Activated CD4-positive, alpha-beta T cell treated with anti-CD3 and anti-CD28 coated beads, Interleukin-2, amount 50 U/mL, for 4 hours (primary cell): ENCODE results near the gene E4F1.
"Not testable (repeated sequence)": the region's sequence is repeated elsewhere in the genome, so short reads cannot be mapped to it uniquely, and the experiment has no call there.

ENCODE experiments used
- DNase-seq, 2 experiments: peaks; one replicate each; pipeline ENCODE4 v3.0.0-alpha.2; 2020

E4F1 gene

DNA sequence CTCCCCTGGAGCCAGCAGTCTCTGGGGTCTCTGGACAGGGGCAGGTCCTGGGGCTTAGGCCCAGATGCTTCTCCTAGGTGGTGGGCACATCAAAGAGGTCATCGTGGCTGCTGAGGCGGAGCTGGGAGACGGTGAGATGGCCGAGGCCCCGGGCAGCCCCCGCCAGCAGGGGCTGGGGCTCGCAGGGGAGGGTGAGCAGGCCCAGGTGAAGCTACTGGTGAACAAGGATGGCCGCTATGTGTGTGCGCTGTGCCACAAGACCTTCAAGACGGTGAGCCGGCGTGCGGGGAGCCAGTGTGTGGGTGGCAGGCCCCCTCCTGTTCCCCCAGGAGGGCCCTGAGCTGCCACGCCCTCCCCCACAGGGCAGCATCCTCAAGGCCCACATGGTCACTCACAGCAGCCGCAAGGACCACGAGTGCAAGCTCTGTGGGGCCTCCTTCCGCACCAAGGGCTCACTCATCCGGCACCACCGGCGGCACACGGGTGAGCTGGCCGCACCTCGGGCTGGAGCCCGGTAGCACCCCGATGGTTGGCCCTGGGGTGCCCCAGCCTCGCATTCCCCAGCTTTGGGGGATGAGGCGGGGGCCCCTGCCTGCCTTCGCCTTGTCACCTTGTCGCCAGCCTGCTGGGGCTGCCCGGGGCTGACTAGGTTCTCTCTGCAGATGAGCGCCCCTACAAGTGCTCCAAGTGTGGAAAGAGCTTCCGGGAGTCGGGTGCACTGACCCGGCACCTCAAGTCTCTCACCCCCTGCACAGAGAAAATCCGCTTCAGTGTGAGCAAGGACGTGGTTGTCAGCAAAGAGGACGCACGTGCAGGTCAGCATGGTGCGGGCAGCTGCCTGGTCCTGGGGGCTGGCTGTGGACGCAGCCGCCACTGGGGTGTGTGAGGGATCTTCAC, 9.0 kb downstream of the E4F1 start:
- DNase-seq, result no peak

DNA sequence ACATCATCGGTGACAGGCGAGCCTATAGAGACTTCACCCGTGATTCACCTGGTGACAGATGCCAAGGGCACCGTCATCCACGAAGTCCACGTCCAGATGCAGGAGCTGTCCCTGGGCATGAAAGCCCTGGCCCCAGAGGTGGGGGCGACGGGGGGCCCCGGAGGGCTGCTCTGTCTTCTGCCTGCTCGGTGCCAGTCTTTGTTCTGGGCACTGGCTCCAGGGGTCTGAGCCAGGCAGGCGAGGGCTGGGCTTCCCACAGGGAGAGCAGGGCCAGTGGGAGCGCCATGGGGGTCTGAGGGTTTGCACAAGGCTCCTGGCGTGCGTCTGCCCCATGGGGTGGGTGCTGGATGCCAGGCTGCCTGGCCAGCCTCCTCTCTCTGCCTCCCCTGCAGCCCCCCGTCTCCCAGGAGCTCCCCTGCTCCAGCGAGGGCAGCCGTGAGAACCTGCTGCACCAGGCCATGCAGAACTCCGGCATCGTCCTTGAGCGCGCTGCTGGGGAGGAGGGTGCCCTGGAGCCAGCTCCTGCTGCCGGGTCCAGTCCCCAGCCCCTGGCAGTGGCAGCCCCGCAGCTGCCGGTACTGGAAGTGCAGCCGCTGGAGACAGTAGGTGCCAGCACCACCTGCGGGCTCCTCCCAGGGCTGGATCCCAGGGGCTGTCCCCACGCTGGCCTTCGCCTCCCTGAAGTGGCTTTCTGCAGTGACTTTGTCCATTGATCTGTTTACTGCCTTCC, 9.8 kb downstream of the E4F1 start:
- DNase-seq, result no peak

DNA sequence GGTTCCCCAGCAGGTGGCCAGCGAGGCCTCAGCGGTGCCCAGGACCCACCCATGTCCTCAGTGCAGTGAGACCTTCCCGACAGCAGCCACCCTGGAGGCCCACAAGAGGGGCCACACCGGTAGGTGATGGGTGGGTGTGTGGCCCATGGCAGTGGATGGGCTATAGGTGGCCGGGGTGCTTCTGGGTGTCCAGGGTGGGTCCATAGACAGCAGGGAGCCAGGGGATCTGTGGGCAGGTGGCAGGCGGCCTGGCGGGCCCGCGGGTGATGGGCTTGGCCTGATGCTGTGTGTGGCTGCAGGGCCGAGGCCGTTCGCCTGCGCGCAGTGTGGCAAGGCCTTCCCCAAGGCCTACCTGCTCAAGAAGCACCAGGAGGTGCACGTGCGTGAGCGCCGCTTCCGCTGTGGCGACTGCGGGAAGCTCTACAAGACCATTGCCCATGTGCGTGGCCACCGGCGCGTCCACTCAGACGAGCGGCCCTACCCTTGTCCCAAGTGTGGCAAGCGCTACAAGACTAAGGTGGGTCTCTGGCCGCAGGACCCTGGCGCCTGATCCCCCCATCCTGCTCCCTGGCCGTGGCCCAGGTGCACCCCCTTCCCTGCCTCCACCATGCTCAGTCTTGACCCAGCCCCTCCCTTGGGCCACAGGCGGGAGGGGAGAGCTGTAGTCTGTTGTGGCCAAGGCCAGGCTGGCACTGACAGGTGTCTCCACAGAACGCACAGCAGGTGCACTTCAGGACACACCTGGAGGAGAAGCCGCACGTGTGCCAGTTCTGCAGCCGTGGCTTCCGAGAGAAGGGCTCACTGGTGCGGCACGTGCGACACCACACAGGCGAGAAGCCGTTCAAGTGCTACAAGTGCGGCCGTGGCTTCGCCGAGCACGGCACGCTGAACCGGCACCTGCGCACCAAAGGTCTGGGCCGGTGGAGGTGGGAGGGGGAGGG, 10.8 kb downstream of the E4F1 start:
- DNase-seq, result no peak

DNA sequence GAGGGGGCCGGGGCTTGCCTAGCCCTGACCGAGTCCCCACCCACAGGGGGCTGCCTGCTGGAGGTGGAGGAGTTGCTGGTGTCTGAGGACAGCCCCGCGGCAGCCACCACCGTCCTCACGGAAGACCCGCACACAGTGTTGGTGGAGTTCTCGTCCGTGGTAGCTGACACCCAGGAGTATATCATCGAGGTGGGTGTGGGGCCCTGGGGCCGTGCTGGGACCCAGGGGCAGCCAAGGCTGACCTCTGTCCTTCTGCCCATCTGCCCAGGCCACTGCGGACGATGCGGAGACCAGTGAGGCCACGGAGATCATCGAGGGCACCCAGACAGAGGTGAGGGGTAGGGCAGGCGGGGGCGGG, 11.4 kb downstream of the E4F1 start:
- no peak for DNase-seq

DNA sequence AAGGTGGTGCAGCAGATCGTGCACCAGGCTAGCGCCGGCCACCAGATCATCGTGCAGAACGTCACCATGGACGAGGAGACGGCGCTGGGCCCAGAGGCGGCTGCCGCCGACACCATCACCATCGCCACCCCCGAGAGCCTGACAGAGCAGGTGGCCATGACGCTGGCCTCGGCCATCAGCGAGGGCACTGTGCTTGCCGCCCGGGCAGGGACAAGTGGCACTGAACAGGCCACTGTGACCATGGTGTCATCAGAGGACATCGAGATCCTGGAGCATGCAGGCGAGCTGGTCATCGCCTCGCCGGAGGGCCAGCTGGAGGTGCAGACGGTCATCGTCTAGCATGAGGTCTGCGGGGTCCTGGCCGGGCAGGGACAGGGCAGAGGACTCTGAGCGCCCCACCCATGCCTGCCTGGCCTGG, 11.9 kb downstream of the E4F1 start:
- no peak for DNase-seq

DNA sequence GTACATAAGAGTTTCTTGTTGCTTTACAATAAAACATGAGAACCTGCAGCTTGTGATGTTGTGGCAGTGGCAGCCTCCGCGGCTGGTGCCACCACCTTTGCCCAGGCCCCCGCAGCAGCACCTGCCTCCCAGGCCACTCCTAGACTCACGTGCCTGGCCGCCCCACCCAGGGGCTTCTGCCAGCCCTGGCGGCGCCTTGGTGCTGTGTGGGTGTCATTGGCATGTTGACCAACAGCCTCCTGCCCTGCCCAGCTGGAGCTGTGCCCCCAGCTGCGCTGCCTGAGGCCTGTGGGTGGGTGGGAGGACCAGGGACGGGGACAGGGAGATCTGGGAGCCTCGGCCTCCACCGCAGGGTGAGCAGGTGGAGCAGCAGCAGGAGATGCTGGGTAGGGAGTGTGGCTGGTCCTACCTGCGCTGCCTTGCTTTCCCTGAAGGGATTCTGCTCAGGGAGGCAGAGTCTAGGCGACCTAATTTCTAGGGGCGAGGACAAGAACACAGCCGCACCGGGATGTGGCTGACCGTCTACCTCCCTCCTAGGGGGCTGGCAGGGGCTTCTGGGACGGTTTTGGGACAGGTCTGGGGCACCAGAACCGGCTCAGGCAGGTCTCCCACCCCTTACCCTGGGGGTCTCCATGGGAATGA, 12.4 kb downstream of the E4F1 start:
- DNase-seq, result no peak

DNA sequence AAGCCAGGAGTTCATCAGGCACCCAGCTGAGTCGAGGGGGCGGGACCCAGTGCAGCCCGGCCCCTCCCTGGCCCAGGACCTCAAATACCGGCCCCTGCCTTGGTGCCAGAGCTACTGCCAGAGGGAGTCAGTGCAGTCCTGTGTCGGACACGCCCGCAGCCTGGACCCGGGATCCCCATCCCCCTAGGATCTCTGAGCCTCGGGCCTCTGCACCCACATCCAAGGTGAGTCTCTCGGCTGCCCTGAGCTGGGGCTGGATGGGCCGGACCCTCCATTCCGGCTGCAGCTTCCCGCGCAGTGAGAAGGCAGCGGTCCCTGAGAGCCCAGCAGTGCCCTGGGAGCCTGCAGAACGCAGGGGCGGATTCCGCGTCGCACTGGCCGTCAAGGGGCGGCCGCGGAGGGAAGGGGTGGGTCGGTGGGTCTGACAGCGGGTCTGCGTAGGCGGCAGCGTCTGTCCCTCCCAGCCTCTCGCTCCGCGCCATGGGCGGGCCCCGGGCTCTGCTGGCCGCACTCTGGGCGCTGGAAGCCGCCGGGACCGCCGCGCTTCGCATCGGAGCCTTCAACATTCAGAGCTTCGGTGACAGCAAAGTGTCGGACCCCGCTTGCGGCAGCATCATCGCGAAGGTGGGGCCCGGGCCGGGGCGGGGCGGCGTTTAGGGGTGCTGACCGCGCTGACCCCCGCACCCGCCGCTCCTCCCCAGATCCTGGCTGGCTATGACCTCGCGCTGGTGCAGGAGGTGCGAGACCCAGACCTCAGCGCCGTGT, 13.1 kb downstream of the E4F1 start, which contains the start of gene DNASE1L2:
Gene DNASE1L2, plus strand, starts transcription at position 108 of the 765 bp plus-strand sequence. Its CDS starts 373 bp downstream, at position 481.
- no peak for DNase-seq

DNA sequence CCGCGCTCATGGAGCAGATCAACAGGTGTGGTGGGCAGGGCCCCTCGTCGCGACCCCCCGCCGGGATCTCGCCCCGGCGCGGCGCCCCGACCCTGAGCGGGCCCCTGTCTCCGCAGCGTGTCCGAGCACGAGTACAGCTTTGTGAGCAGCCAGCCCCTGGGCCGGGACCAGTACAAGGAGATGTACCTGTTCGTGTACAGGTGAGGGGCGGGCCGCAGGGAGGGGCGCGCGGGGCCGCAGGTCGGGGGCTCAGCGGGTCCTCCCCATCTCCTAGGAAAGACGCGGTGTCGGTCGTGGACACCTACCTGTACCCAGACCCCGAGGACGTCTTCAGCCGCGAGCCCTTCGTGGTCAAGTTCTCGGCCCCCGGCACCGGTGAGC, 13.7 kb downstream of the E4F1 start:
- DNase-seq, result no peak

DNA sequence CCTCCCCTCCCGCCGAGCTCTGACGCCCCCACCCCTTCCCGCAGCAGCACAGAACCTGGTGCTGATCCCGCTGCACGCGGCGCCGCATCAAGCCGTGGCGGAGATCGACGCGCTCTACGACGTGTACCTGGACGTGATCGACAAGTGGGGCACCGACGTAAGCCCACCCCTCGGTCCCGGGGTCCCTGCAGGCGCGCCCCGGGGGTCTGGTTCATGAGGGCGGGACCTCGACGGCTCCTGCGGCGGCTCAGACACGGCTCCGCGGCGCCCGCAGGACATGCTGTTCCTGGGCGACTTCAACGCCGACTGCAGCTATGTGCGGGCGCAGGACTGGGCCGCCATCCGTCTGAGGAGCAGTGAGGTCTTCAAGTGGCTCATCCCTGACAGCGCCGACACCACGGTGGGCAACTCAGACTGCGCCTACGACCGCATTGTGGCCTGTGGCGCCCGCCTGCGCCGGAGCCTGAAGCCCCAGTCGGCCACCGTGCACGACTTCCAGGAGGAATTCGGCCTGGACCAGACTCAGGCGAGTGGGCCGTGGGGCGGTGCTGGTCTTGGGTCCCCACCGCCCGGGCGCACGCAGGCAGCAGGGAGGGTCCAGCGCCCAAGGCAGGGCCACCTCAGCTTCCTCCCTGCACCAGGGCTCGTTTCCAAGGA, 14.2 kb downstream of the E4F1 start:
- no peak for DNase-seq

DNA sequence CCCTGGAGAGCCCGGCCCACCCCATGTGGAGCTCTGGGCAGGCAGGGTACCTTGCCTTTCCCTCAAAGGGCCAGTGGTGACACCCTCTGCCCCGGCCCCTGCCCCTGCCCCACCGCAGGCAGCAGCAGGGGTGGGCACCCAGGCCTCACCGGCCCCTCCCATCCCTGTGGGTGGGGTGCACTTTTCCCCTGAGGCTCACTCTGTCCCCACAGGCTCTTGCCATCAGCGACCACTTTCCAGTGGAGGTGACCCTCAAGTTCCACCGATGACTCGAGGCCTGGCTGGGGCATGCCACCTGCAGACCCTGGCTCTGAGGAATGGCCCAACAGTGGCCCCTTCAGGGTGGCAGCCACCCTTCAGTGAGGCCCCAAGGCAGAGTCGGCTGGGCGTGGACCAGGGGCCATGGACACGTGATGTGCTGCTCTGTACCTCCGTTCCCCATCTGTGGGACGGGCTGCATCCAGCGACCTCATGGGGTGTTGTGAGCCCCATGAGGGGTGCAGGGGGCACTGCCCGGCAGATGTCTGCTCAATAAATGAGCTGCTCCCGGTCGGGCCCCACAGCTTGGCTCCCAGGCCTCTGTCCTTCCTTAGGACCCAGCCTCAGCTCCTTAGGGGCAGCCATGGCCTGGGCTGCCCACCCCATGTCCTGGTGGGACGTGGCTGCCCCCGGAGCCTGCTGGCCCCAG, 14.9 kb downstream of the E4F1 start:
- DNase-seq, result no peak

DNA sequence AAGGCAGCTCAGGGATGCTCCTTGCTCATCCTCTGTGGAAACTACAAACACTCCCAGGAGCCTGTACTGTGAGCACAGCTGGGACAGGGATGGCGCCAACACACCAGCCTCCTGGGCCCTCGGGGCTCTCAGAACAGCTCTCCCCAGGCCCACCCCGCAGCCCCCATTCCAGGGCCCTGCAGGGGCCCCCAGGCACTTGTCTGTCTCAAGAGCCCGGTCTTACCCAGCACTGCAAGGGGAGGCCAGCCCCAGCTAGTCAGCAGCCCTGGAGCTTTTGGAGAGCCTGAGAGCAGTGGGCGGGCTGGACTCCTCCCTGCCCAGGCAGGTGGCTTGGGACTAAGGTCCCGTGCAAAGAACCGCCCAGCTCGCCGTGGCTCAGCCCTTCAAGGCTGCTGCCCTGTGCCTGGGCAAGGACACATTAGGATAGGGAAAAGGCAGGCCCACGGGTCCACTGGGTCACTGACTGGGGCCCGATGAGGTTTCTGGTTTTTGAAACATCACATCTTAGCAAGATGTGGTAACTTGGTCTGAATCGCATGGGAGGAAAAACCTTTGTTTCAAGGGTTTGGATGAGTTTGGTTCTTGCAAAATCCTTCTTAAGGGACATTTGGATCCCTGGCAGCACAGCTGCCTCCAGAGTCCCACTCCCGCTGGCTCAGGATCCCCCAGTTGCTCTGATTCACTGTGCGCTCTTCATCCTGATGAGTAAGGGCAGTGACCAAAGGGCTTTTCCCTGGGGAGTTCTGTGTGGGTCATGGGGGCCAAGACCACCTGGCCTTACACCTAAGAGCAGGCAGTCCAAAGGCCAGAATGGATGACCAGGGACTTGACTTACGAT, 15.7 kb downstream of the E4F1 start:
- no peak for DNase-seq

DNA sequence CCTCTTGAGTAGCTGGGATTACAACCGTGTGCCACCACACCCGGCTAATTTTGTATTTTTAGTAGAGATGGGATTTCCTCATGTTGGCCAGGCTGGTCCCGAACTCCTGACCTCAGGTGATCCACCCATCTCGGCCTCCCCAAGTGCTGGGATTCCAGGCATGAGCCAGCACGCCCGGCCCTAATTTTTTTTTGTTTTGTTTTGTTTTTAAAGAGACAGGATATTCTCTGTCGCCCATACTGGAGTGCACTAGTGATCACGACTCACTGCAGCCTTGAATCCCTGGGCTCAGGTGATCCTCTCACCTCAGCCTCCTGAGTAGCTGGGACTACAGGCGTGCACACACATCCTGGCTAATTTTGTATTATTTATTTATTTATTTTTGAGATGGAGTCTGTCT, 16.9 kb downstream of the E4F1 start:
- not testable (repeated sequence) for DNase-seq

DNA sequence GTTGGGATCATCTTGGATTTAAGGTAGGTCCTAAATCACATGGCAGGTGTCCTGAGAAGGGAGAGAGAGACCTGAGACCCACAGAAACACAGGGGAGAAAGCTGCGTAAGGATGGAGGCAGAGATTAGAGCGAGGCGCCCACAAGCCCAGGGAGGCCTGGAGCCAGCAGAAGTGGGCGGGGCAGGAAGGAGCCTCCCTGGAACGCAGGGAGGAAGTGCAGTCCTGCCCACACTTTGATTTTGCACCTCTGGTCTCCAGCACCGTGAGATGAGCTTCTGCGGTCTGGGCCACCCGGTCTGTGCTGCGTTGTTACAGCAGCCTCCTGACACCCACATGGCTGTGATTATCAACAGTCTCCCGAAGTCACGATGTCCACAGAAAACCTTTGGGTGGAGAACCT, 19.2 kb downstream of the E4F1 start:
- no peak for DNase-seq

DNA sequence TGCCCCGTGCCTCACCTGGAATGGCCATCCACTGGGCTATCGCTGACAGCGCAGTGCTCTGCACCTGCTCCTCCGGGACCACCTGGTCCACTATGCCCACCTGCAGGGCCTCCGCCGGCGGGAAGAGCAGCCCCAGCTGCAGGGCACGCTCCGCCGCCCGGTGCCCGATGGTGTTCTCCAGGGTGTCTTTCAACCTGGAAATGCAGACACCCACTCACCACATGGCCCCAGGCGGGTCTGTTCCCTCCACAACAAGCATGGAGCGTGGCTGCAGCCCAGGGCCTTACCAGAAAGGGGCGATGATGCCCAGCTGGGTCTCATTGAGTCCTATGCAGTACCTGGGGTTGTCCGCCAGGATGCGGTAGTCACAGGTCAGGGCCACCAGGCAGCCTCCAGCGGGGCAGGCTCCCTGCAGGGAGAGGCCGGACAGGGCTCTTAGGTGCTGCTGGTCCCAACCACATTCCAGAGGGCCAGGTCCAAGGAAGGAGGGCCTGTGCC, 19.7 kb downstream of the E4F1 start:
- no peak for DNase-seq

DNA sequence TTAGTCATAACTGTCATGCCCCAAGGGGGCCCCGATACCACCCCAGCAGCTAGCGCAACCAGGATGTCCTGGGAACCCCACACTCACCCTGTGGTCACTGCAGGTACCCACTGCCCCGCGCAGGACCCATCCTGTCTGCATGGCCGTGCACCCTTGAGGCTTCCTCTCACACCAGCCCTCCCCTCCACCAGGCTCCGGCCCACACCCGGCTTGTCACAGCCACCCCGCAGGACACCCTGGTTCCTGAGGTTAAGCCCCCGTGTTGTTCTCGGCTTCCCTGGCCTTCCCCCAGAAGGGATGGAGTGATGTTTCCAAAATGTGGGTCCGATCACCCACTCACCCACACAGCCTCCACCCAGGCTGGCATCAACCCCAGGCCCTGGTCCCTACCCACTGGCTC, 20.4 kb downstream of the E4F1 start:
- DNase-seq, result no peak

DNA sequence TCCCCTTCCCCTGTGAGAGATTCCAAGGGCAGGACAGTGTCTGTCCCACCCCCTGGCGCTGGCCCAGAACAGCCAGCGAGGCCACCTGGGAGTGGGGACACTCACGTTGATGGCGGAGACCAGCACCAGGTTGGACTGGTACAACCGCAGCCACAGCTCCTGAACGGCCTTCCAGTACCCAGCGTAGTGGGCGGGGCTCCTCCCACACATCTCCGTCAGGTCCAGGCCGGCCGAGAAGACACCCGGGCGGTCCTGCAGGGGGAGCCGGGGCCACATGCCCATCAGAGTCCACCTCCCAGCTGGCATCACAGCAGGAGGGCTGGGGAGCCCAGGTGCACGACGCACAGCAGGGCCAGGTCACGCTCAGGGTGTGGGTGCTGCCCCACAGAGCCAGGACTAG, 20.9 kb downstream of the E4F1 start:
- no peak for DNase-seq

DNA sequence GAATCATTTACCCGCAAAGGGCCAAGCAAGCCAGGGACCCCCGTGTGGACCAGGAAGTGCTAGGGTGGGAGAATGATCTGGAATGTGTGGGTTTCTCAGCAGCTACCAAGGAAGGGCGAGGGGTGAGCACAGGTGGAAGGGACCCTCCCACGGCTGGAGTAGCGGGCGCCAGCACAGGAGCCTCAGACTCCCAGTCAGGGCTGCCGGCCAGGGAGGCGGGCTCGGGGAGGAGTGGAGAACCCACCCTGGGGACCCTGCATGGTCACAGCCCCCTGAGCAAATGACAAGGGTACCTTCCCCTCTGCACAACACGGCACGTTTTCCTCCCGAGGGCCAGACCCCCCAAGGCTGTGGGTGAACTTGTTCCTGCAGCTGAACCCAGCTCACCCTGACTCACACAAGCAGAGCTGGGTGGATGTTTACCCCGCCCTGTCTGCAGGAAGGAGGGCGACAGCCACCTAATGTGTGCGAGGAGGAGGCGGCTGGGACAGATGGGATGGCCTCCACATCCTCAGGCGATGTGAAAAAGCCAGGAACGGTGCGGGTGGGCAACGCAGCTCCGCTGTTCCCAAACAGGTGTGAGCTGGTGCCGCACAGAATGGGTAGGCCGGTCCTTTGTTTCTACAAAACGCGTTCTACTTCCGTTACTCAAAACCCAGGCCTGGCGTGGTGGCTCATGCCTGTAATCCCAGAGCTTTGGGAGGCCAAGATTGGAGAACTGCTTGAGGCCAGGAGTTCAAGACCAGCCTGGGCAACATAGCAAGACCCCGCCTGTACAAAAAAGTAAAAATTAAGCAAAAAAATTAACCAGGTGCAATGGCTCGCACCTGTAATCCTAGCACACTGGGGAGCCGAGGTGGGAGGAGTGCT, 21.8 kb downstream of the E4F1 start:
- DNase-seq, result no peak

DNA sequence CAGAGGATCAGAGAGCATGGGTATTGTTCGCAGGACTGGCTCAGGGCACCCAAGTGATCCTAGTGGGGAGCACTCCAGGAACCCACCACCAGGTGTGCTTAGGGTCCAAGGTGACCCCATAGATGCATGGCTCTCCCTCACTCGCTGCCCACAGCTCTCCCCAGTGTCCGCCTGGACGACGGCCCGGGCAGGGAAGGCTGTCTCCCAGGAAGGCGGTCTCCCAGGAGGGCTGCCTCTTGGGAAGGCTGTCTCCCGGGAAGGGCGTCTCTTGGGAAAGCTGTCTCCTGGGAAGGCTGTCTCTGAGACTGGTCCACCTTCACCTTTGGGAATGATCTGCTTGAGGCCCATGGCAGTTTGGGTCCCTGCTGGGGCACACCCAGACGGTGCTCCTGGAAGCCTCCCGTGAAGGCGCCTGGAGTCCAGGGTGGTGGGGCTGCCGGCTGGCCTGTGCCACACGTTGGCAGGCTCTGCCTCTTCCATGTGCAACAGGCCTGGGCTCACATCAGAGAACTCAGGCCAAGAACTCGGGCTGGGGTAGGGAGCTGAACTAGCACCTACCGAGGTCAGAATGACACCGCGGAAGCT, 23.0 kb downstream of the E4F1 start:
- DNase-seq, result no peak
